OCI-LY1 (cell line): ENCODE results near the gene GNB3.
"Not testable (repeated sequence)": the region's sequence is repeated elsewhere in the genome, so short reads cannot be mapped to it uniquely, and the experiment has no call there.

Experiments
- EZH2 ChIP-seq: fragments of 200-600 bp; sonication (generic), shearing (Covaris generic); IDR thresholded peaks from 2 replicates; pipeline ENCODE4 v1.8.0; 2017; ENCODE audit warnings: borderline replicate concordance, mixed run types, mild to moderate bottlenecking, antibody characterized with exemption, low read length, moderate library complexity, mixed read lengths
- TF ChIP-seq, protein P1 (sequence below): fragments of 200-600 bp; sonication (generic), shearing (Covaris generic); IDR thresholded peaks from 2 replicates; pipeline ENCODE4 v1.5.1; 2017; ENCODE audit warnings: mild to moderate bottlenecking, antibody characterized with exemption, low read length, moderate library complexity, mixed read lengths

DNA sequence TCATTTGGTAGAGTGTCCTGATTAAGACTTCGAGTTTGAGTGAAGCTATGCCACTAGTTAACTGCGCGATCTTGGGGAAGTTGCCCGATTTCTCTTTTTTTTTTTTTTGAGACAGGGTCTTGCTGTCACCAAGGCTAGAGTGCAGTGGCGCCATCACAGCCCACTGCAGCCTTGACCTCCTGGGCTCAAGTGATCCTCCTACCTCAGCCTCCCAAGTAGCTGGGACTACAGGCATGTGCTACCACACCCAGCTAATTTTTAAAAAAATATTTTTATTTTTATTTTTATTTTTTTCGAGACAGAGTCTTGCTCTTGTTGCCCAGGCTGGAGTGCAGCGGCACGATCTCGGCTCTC lies 33.3 kb downstream of the GNB3 start:
- TF ChIP-seq, protein P1, sequence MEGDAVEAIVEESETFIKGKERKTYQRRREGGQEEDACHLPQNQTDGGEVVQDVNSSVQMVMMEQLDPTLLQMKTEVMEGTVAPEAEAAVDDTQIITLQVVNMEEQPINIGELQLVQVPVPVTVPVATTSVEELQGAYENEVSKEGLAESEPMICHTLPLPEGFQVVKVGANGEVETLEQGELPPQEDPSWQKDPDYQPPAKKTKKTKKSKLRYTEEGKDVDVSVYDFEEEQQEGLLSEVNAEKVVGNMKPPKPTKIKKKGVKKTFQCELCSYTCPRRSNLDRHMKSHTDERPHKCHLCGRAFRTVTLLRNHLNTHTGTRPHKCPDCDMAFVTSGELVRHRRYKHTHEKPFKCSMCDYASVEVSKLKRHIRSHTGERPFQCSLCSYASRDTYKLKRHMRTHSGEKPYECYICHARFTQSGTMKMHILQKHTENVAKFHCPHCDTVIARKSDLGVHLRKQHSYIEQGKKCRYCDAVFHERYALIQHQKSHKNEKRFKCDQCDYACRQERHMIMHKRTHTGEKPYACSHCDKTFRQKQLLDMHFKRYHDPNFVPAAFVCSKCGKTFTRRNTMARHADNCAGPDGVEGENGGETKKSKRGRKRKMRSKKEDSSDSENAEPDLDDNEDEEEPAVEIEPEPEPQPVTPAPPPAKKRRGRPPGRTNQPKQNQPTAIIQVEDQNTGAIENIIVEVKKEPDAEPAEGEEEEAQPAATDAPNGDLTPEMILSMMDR, result not testable (repeated sequence)
- TF ChIP-seq EZH2, result not testable (repeated sequence)
